Astrocyte of the spinal cord (primary cell): Measurements from ENCODE around the gene ACAA2.

Experiments used
- DNase-seq: peaks from one replicate; pipeline ENCODE4 v3.0.0; 2011; ENCODE audit warnings: low read depth, low spot score
- H3K4me3 ChIP-seq: 2 replicates; pipeline ENCODE4 v1.5.1; 2011; ENCODE audit warnings: low read depth, mild to moderate bottlenecking, low read length, moderate library complexity
- CTCF ChIP-seq: IDR thresholded peaks from 2 replicates; pipeline ENCODE4 v1.5.1; 2012; ENCODE audit warnings: low read depth, mild to moderate bottlenecking, low read length, inconsistent platforms
- in situ Hi-C: cut with HindIII; loops from 2 replicates; pipeline ENCODE4 v1.10.0; 2017; ENCODE audit warnings: low sequenced_read_pairs

Gene ACAA2

GRCh38 chr18:49768051-49768391 is 45.3 kb downstream of the ACAA2 start:
- DNase-seq = peak; percentile 80
- TF ChIP-seq CTCF = peak; percentile 91
- no peak overlapping the region for H3K4me3 ChIP-seq

GRCh38 chr18:49767111-49768050 is 46.0 kb downstream of the ACAA2 start:
- H3K4me3 ChIP-seq = no peak overlapping the region
- no peak for DNase-seq
- no peak for TF ChIP-seq CTCF
- in situ Hi-C loops = no loop called here

More at GRCh38 chr18:49768051-49768391, 45.3 kb downstream of the ACAA2 start:
- in situ Hi-C loops = no loop called here

- DNase-seq = no peak
- in situ Hi-C loops = no loop called here
- no peak overlapping the region for H3K4me3 ChIP-seq
- TF ChIP-seq CTCF = no peak
Observed at GRCh38 chr18:49766646-49767045, 46.7 kb downstream of the ACAA2 start.

GRCh38 chr18:49764032-49764431 is 49.3 kb downstream of the ACAA2 start:
- in situ Hi-C loops = no loop called here
- H3K4me3 ChIP-seq = no peak overlapping the region
- no peak for TF ChIP-seq CTCF
- peak; percentile 38 for DNase-seq

GRCh38 chr18:49763590-49763989 is 49.7 kb downstream of the ACAA2 start:
- DNase-seq = no peak

More at GRCh38 chr18:49763590-49763989, 49.7 kb downstream of the ACAA2 start:
- H3K4me3 ChIP-seq = no peak overlapping the region
- in situ Hi-C loops = no loop called here
- TF ChIP-seq CTCF = no peak
